HG03469 (cell line): ENCODE results near the gene FEN1.

Experiments used
- ATAC-seq: cut with Tn5 transposase; IDR thresholded peaks from one replicate; pipeline ENCODE4 v1.9.1; 2021; ENCODE audit warnings: mild to moderate bottlenecking, moderate library complexity, moderate number of reproducible peaks; ENCODE audit not compliant: unreplicated experiment

The FEN1 gene

GRCh38 chr11:61774411-61774810, 18.3 kb upstream of the FEN1 start:
- ATAC-seq, result no peak

DNA sequence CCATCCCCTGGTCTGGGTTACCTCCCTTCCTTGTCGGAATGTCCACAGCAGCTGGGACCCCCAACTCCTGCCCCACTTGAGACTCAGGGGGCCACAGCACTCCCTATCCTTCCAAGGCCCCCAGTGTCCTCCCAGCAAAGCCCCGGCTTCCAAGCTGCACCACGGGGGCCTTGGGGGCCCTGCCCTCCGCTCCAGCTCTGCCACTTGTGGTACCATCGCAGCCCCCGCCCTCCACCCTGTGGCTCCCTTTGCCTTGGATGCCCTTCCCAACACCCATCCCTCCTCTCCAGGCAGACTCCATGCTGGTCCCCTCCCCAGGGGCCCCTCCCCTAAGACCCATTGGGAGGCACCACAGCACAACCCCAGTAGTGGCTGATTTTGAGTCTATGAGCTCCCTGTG, 17.6 kb upstream of the FEN1 start:
- no peak for ATAC-seq

GRCh38 chr11:61775606-61776554, 16.8 kb upstream of the FEN1 start:
- no peak for ATAC-seq

DNA sequence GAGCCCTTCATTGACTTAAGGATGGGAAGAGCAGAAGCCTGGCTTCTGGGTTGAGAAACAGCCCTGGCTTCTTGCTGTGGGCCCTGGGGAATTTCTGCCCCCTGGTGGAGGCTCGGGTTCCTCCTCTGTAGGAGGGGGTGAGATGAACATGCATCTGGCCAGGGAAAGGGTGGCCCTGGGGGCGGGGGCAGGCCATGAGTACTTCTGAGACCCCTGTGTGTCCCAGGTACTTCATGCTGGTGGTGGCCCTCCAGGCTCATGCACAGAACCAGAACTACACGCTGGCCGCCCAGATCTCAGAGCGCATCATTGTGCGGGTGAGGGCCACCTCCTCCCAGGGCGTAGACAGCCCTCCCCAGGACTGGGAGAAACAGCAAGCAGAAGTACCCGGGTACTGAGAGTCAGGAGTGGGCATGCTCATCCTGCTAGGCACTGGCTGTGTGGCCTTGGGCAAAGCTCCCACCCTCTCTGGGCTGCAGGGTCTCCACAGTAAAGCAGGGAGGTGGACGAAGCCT, 16.1 kb upstream of the FEN1 start:
- ATAC-seq, result no peak

DNA sequence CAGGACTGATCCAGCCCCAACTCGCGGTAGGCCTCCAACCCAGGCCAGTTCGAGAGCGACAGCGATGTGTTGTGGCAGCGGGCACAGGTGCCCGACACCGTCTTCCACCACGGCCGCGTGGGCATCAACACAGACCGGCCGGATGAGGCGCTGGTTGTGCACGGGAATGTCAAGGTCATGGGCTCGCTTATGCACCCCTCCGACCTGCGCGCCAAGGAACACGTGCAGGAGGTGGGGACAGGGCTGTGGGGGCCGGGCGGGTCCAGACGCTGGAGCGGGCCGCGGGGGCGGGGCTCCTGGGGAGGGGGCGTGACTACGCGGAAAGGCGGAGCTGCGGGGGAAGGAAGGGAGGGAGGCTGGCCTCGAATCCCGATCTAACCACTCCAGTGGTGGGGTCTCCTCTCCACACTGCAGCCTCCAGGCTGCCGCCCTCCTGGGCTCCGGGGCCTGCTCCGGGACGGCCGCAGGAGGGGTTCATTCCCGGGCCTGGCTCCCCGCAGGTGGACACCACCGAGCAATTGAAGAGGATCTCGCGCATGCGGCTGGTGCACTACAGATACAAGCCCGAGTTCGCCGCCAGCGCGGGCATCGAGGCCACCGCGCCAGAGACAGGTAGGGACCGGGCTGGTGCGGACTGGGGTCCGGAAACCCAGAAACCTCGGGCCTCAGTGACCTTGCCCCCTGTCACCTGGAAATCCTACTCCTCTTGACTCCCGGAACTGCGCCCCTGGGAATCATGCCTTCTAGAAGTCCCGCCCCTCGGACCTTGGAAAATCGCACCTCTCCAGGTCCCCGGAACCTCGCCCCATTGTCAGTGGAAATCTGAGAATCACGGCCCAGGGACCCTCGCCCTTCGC, 15.2 kb upstream of the FEN1 start:
- no peak for ATAC-seq

DNA sequence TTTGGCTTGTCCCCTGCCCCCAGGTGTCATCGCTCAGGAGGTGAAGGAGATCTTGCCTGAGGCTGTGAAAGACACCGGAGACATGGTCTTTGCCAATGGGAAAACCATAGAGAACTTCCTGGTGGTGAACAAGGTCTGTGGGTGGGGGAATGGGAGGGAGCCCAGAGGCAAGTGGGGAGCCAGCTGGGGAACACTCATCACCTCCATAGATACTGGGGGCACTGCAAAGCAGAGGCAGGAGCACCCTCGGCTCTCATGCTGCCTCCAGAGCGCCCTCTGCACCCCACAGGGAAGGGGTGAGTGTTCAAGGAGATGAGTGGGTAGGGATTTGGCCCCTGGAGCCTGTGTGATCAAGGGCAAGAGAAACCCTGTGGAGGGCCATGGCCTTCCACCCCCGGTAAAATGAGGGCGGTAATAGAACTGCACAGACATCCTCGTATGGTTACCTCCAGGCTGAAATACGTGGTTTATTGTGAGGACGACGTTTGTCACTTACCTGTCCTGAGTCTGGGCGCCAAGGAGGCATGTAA, 14.3 kb upstream of the FEN1 start:
- no peak for ATAC-seq

GRCh38 chr11:61778920-61779650, 13.6 kb upstream of the FEN1 start:
- ATAC-seq, result no peak

DNA sequence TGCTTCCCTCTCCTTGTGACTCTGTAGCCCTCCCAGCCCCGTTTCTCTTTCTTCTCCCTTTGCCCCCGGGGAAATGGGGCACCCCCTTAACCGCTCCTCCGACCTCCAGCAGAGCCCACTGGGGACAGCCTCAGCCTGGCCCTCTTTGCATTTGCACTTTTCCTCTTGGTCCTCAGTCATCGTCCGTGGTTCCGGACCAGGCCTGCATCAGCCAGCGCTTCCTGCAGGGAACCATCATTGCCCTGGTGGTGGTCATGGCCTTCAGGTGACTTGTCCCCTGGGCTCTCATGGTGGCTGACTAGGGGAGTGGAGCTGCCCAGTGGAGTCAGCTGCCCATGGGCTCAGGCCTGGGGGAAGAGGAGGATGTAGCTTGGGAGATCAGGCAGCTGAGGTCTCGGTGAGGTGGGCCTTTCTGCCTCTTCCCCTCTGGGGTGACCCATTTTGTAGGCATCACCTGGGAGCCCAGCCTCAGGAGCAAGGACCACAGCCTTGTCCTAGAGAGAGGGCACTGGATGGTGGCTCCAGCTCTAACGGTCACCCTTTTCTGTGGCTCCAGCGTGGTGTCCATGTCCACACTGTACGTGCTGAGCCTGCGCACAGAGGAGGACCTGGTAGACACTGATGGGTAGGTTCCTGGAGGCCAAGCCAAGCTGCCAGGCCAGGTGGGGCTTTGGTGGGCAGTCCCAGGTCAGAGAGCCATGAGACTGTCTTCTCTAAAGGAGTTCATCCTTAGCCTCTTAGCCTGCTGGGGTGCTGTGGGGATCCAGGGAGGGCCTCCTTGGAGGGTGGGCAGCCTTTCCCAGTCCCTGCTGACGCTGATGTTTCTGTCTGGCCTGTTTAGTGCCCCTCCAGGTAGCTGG, 12.8 kb upstream of the FEN1 start:
- no peak for ATAC-seq

- ATAC-seq, result no peak
Observed at GRCh38 chr11:61780581-61781162, 12.0 kb upstream of the FEN1 start.

DNA sequence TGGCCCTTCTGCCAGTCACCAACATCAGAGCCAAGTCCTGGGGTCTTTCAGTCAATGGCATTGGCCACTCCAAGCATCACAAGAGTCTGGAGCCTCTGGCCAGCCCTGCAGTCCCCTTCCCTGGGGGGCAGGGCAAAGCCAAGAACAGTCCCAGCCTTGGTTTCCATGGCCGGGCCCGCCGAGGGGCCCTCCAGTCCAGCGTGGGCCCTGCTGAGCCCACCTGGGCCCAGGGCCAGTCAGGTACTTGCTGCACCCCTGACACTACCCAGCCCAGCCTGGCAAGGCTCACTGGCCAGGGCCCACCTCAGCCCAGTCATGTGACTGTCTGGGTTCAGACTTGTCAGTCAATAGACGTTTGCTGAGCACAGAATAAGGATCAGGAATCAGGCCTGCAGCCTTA, 11.1 kb upstream of the FEN1 start:
- ATAC-seq, result no peak

GRCh38 chr11:61782299-61782698, 10.4 kb upstream of the FEN1 start:
- no peak for ATAC-seq

DNA sequence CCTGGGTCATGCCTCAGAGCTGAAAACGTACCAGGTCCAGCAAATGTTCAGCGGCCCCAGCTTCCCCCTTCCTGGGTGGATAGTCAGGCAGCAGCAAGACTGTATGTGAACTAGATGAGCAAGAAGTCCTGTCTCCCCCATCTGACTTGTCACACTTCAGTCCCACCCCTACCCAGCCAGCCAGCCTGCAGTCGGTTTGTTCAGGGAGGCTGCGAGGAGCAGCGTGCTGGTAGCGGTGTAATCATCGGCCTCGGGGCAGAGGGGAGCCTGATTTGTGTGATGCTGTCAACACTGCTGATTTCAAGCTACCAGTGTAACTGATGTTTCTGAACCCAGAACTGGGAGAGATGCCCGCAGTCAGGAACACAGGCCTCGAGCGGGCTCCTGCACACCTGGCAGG, 9.9 kb upstream of the FEN1 start:
- no peak for ATAC-seq

- ATAC-seq, result no peak
Observed at GRCh38 chr11:61783717-61784505, 8.8 kb upstream of the FEN1 start.

DNA sequence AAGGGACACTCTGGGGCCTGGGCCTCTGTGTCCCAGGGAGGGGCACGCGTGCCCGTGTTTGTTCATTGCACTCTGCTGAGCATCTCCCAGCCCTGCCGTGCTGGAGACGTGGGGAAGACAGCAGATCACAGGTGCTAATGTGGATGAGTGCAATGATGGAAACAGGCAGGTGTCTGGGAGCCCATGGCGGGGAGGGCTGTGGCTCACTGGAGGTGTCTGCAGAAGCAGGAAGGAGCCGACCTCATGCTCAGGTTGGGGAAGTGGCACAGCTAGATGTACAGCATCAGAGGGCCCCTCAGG, 8.3 kb upstream of the FEN1 start:
- no peak for ATAC-seq

DNA sequence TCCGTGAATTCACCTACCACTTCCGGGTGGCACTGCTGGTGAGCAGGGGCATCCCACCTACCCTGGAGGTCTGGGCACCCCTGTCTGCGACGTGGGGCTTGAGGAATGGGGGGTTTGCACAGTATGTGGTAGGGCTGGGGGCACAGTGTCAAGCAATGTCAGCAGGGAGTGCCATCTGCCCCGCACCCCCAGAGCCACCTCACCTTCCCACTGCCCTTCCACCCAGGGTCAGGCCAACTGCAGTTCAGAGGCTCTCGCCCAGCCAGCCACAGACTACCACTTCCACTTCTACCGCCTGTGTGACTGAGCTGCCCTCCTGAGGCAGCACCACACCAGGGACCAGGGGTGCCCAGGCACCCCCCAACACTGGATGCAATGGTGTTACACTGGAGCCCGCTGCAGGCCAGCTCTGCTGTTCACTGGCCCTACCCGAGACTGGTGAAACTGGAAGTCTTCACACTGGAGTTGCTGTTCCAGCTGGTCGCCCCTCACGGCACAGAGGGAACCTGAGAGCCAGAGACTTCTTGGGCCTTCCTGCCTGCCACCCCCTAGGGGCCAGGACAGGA, 6.8 kb upstream of the FEN1 start:
- no peak for ATAC-seq

DNA sequence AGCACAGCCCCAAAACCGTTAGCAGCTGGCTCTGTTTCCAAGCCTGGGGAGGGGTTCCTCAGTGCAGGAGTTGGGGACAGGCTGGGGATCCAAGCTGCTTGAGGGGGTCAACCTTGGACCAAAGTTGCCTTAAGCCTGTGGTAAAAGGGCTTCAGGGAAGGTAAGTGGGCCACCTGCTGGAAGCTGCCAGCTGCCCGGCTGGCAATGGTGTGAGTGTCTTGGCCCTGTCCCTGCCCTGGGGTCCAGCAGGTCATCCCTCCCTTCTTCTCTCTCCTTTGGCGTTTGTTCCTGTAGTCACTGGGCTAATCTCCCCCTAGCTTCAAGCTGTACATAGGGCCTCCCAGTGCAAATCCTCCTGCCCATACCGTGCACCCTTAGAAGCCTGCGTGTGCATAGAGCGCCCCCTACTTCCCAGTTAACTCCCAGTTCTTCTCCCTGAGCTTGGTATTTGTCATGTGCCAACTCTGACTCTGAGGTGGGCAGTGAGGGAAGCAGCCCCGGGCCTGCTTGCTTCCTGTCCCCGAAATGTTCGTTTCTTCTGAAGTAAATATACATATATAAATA, 4.7 kb upstream of the FEN1 start:
- no peak for ATAC-seq

- ATAC-seq, result no peak
Observed at GRCh38 chr11:61791737-61792309, 888 bp upstream of the FEN1 start.
